Left renal cortex interstitium (tissue), 4 donors: ENCODE measurements around the gene SFXN1. TPM values are rescaled to one million over a fixed set of nuclear protein-coding genes. Genes with fewer than 3 reads are reported as not detected.
A peak's percentile ranks its signal among the peaks of the same experiment; 100 is the strongest.
"Not testable (repeated sequence)": the region's sequence is repeated elsewhere in the genome, so short reads cannot be mapped to it uniquely, and the experiment has no call there.

Experiments
- DNase-seq, 4 donors: peaks; one replicate each; pipeline ENCODE4 v3.0.0-alpha.2; 2013; ENCODE audit warnings: low read depth in 4 of 4, low spot score in 2 of 4, missing footprints in 1 of 4
- polyA plus RNA-seq, 4 donors: library from polyadenylated mRNA; unstranded; fragments of 120-200 nt; gene quantifications; one replicate each; pipeline ENCODE4 v1.2.1, GENCODE V29; 2013; ENCODE audit not compliant: insufficient read length in 4 of 4

Gene SFXN1
- polyA plus RNA-seq, 4 donors = 31.5 to 56.0 (median 46.6) TPM

- DNase-seq = no peak
Measured at GRCh38 chr5:175493260-175493659, 14.9 kb downstream of the SFXN1 start.

- no peak for DNase-seq
Measured at GRCh38 chr5:175493726-175494125, 15.4 kb downstream of the SFXN1 start.

- DNase-seq = no peak
Measured at GRCh38 chr5:175494264-175495183, 16.2 kb downstream of the SFXN1 start.

GRCh38 chr5:175501759-175502158 lies 23.4 kb downstream of the SFXN1 start:
- no peak for DNase-seq

- DNase-seq = not testable (repeated sequence)
Measured at GRCh38 chr5:175507671-175508070, 29.3 kb downstream of the SFXN1 start.

GRCh38 chr5:175508896-175509295 lies 30.5 kb downstream of the SFXN1 start:
- no peak for DNase-seq

GRCh38 chr5:175513297-175513696 lies 34.9 kb downstream of the SFXN1 start:
- no peak for DNase-seq

GRCh38 chr5:175513726-175514125 lies 35.4 kb downstream of the SFXN1 start:
- no peak for DNase-seq

- DNase-seq = no peak
Measured at GRCh38 chr5:175516933-175517823, 38.8 kb downstream of the SFXN1 start.

- DNase-seq = no peak
Measured at GRCh38 chr5:175517824-175518450, 39.6 kb downstream of the SFXN1 start.

GRCh38 chr5:175519006-175519405 lies 40.6 kb downstream of the SFXN1 start:
- DNase-seq = no peak

GRCh38 chr5:175520321-175520720 lies 42.0 kb downstream of the SFXN1 start:
- DNase-seq = no peak

- no peak for DNase-seq
Measured at GRCh38 chr5:175520873-175521272, 42.5 kb downstream of the SFXN1 start.

- no peak for DNase-seq
Measured at GRCh38 chr5:175521313-175521833, 43.0 kb downstream of the SFXN1 start.

- no peak for DNase-seq
Measured at GRCh38 chr5:175523292-175523691, 44.9 kb downstream of the SFXN1 start.

GRCh38 chr5:175524211-175524610 lies 45.9 kb downstream of the SFXN1 start:
- DNase-seq = no peak

GRCh38 chr5:175526691-175527090 lies 48.3 kb downstream of the SFXN1 start:
- no peak for DNase-seq

- DNase-seq = no peak
Measured at GRCh38 chr5:175531361-175531760, 53.0 kb downstream of the SFXN1 start.

GRCh38 chr5:175534070-175534932 lies 55.9 kb downstream of the SFXN1 start:
- DNase-seq = peak; percentile 13 to 66 (median 48)

GRCh38 chr5:175535331-175535730 lies 57.0 kb downstream of the SFXN1 start:
- DNase-seq = not testable (repeated sequence)
